Left kidney (tissue), 2 donors: ENCODE measurements around the gene CFAP161. TPM values are rescaled to one million over a fixed set of nuclear protein-coding genes. Genes with fewer than 3 reads are reported as not detected.

Source experiments
- DNase-seq: peaks from one replicate; pipeline ENCODE4 v3.0.0-alpha.2; 2013
- polyA plus RNA-seq: library from polyadenylated mRNA; unstranded; fragments of 120-200 nt; gene quantifications from one replicate; pipeline ENCODE4 v1.2.1, GENCODE V29; 2013; ENCODE audit not compliant: insufficient read length

The CFAP161 gene
- polyA plus RNA-seq, 1 donor: 0.43 TPM

- no peak for DNase-seq
Observed at GRCh38 chr15:81183439-81183775, 49.3 kb downstream of the CFAP161 start.

- DNase-seq: no peak
Observed at GRCh38 chr15:81184188-81184587, 50.1 kb downstream of the CFAP161 start.

- DNase-seq: no peak
Observed at GRCh38 chr15:81185631-81186295, 51.7 kb downstream of the CFAP161 start.

- DNase-seq: no peak
Observed at GRCh38 chr15:81188354-81188753, 54.3 kb downstream of the CFAP161 start.

GRCh38 chr15:81189583-81190283 is 55.7 kb downstream of the CFAP161 start:
- no peak for DNase-seq

- no peak for DNase-seq
Observed at GRCh38 chr15:81190922-81191507, 56.9 kb downstream of the CFAP161 start.

GRCh38 chr15:81191701-81192100 is 57.6 kb downstream of the CFAP161 start:
- no peak for DNase-seq

- no peak for DNase-seq
Observed at GRCh38 chr15:81194723-81195122, 60.7 kb downstream of the CFAP161 start.

GRCh38 chr15:81195339-81195864 is 61.3 kb downstream of the CFAP161 start:
- DNase-seq: no peak

- no peak for DNase-seq
Observed at GRCh38 chr15:81196576-81197254, 62.6 kb downstream of the CFAP161 start, which contains the start of gene IL16. Gene IL16, plus strand, starts transcription at chr15:81196879. Its CDS starts 28,521 bp downstream, at chr15:81225400.

GRCh38 chr15:81197255-81197630 is 63.2 kb downstream of the CFAP161 start:
- DNase-seq: no peak

GRCh38 chr15:81197688-81198281 is 63.7 kb downstream of the CFAP161 start:
- DNase-seq: no peak

Other genes with a start within 250 kb of the CFAP161 start
- 44.2 TPM for gene MESD, start 144.5 kb upstream of the CFAP161 start, polyA plus RNA-seq
- 6.6 TPM for gene TLNRD1, start 133.3 kb upstream of the CFAP161 start, polyA plus RNA-seq
- 4.9 TPM for gene IL16, start 62.6 kb downstream of the CFAP161 start, polyA plus RNA-seq
- 4.9 TPM for gene STARD5, start 189.9 kb downstream of the CFAP161 start, polyA plus RNA-seq
- gene TMC3, start 239.9 kb downstream of the CFAP161 start, polyA plus RNA-seq: 0.17 TPM